Measurements from ENCODE around the gene CADPS.

- TF ChIP-seq CTCF (conservative IDR thresholded peaks at IDR 0.05) (no peak), ZFX (IDR thresholded peaks at IDR 0.05) (no peak)
Observed at GRCh38 chr3:62830727-62831322, 44.4 kb downstream of the CADPS start.
